ENCODE measurements around the gene DNAJB2. TPM values are rescaled to one million over a fixed set of nuclear protein-coding genes. Genes with fewer than 3 reads are reported as not detected.
"Not testable (repeated sequence)": the region's sequence is repeated elsewhere in the genome, so short reads cannot be mapped to it uniquely, and the experiment has no call there.

The DNAJB2 gene
- total RNA-seq, 1 donor from 2014 or later: 77.5 TPM

DNA sequence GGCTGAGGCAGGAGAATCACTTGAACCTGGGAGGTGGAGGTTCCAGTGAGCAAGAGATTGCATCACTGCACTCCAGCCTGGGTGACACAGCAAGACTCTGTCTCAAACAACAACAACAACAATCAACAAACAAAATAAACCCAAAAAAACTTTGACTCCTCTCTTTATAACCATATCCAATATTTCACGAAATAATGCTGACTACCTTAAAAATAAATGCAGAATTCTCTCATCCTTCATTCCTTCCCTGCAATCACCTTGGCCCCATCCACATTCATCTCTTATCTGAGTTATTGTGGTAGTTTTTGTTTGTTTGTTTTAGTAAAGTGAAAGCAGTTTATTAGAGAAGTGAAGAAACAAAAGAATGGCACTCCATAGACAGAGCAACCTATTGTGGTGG, 26.9 kb downstream of the DNAJB2 start:
- no peak overlapping the region for H3K4me3 ChIP-seq
- no peak for DNase-seq
- intact Hi-C loops (cut with micrococcal nuclease): no loop called here
- H3K36me3 ChIP-seq: no peaks in the 10 kb centered on the region
- H3K27me3 ChIP-seq (ENCODE audit: low read depth): peaks cover 98% of the 10 kb centered on the region
- H3K27ac ChIP-seq (replicated peaks): no peak overlapping the region
- H3K9me3 ChIP-seq (replicated peaks): no peaks in the 10 kb centered on the region
- H3K4me1 ChIP-seq: no peaks in the 10 kb centered on the region
- TF ChIP-seq, protein P1, sequence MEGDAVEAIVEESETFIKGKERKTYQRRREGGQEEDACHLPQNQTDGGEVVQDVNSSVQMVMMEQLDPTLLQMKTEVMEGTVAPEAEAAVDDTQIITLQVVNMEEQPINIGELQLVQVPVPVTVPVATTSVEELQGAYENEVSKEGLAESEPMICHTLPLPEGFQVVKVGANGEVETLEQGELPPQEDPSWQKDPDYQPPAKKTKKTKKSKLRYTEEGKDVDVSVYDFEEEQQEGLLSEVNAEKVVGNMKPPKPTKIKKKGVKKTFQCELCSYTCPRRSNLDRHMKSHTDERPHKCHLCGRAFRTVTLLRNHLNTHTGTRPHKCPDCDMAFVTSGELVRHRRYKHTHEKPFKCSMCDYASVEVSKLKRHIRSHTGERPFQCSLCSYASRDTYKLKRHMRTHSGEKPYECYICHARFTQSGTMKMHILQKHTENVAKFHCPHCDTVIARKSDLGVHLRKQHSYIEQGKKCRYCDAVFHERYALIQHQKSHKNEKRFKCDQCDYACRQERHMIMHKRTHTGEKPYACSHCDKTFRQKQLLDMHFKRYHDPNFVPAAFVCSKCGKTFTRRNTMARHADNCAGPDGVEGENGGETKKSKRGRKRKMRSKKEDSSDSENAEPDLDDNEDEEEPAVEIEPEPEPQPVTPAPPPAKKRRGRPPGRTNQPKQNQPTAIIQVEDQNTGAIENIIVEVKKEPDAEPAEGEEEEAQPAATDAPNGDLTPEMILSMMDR (IDR thresholded peaks at IDR 0.05; ENCODE audit: borderline replicate concordance): no peak

DNA sequence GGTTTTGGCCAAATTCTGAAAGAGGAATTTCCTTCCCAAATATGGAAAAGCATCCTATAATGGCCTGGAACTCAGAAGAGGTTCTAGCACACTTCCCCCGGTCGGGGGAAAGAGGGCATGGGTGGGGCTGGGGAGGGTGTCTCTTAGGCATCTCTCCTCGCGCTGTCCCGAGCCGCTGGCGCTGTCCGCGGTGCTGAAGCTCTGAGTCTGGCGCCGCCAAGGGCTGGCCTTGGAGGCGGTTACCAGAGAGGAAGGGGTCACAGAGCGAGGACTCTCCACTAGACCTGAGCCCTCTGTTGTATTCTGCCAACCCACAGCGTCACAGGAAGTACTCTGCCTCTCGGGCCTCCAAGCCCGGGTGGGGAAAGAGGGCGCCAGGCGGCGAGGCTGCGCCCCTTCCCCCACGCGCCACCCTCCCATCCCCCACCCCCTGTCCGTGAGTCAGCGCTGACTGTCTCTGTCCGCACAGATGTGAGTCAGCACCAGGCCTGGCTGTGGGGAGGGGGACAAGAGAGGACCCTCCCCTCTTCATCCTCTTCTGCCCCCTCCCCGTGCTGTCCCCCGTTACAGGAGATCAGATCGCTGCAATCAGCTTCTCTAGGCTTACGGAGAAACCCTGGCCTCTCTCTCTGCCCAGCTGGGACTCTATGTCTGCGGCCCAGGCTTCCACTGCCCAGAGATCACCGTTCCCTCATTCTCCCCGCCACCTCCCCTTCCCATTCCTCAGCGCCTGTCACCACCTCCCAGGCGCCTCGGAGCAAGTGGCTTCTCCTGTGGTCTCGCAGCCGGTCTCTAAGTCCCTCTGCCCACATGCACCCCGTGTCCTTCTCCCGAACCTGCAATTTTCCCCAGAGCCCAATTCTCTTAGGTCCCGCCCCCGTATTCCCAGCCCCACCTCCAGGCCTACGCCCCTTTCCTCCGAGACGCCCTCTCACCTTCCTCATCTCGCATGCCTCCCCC, 29.3 kb downstream of the DNAJB2 start:
- H3K36me3 ChIP-seq: no peaks in the 10 kb centered on the region
- no peak overlapping the region for H3K27ac ChIP-seq (replicated peaks)
- no peaks in the 10 kb centered on the region for H3K4me1 ChIP-seq
- intact Hi-C loops (cut with micrococcal nuclease): no loop called here
- no peaks in the 10 kb centered on the region for H3K9me3 ChIP-seq (replicated peaks)
- TF ChIP-seq, protein P1 (IDR thresholded peaks at IDR 0.05; ENCODE audit: borderline replicate concordance): no peak
- peak; percentile 63 for DNase-seq
- H3K4me3 ChIP-seq: no peak overlapping the region
- peaks cover 99% of the 10 kb centered on the region for H3K27me3 ChIP-seq (ENCODE audit: low read depth)

DNA sequence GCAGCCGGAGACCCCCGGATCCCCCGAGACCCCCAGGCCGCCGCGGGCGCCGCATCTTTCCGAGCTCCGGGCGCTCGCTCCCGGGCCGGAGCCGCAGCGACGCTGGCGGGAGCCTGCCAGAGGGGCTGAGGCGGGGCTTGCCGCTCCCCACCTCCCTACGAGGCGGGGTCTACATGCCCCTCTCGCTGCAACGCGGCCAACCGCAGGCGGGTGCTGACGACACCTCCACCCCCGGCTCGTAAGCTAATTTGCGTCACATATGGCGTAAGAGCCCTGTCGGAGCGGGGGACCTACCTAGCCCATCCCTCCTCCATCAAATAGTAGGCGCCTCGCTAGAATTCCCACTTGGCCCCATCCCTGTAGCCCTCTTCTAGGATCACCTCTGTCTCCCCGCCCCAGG, 30.1 kb downstream of the DNAJB2 start, which contains the start of gene PTPRN:
Gene PTPRN (minus strand): TSS at position 124 of the 400 bp plus-strand sequence. CDS start 69 bp downstream, at position 55.
- no peak within 1 kb of the TSS for H3K4me3 ChIP-seq
- H3K36me3 ChIP-seq: no peaks in the 10 kb centered on the region
- no peak for DNase-seq
- H3K27ac ChIP-seq (replicated peaks): no peak within 1 kb of the TSS
- no peaks in the 10 kb centered on the region for H3K4me1 ChIP-seq
- TF ChIP-seq, protein P1 (IDR thresholded peaks at IDR 0.05; ENCODE audit: borderline replicate concordance): no peak
- H3K27me3 ChIP-seq (ENCODE audit: low read depth): peaks cover 93% of the 10 kb centered on the region
- intact Hi-C loops (cut with micrococcal nuclease): no loop called here
- no peaks in the 10 kb centered on the region for H3K9me3 ChIP-seq (replicated peaks)

DNA sequence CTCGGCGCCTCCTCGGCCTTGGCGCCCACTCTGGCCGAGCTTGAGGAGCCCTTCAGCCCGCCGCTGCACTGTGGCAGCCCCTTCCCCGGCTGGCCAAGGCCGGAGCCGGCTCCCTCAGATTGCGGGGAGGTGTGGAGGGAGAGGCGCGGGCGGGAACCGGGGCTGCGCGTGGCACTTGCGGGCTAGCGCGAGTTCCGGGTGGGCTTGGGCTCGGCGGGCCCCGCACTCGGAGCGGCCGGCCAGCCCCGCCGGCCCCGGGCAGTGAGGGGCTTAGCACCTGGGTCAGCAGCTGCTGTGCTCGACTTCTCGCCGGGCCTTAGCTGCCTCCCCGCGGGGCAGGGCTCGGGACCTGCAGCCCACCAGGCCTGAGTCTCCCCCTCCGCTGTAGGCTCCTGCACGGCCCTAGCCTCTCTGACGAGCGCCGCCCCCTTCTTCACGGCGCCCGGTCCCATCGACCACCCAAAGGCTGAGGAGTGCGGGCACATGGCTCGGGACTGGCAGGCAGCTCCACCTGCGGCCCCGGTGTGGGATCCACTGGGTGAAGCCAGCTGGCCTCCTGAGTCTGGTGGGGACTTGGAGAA, 33.6 kb downstream of the DNAJB2 start:
- H3K4me1 ChIP-seq; H3K27ac ChIP-seq (replicated peaks); H3K9me3 ChIP-seq (replicated peaks); H3K4me3 ChIP-seq; H3K36me3 ChIP-seq; intact Hi-C loops (cut with micrococcal nuclease); DNase-seq: not testable (repeated sequence)
- H3K27me3 ChIP-seq (ENCODE audit: low read depth): peaks cover 83% of the 10 kb centered on the region

DNA sequence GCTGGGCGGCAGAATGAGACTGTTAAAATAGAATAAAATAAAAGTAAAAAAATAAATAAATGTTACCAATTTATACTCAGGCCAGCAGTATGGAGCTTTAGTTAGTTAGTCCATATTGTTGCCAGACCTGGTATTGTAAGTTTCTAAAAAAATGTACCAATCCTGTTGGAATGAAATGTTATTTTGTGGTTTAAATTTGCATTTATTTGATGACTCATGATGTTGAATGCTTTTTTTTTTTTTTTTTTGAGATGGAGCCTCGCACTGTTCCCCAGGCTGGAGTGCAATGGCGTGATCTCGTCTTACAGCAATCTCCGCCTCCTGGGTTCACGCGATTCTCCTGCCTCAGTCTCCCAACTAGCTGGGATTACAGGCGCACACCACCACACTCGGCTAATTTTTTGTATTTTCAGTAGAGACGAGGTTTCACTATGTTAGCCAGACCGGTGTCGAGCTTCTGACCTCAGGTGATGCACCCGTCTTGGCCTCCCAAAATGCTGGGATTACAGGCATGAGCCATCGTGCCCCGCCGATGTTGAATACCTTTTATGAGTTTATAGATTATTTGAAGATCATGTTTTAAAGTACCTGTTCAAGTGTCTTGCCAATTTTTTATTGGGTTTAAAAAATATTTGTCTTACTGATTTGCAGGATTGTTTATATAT, 35.8 kb downstream of the DNAJB2 start:
- intact Hi-C loops (cut with micrococcal nuclease): no loop called here

More for the DNA sequence above, 35.8 kb downstream of the DNAJB2 start:
- TF ChIP-seq, protein P1 (IDR thresholded peaks at IDR 0.05; ENCODE audit: borderline replicate concordance): no peak
- Histone ChIP-seq H3K36me3 (no peaks in the 10 kb centered on the region), H3K27me3 (ENCODE audit: low read depth) (peaks cover 82% of the 10 kb centered on the region), H3K27ac (replicated peaks) (no peak overlapping the region), H3K4me3 (no peak overlapping the region), H3K9me3 (replicated peaks) (no peaks in the 10 kb centered on the region), H3K4me1 (no peaks in the 10 kb centered on the region)
- DNase-seq: no peak
